ENCODE measurements around the gene DENND4B. TPM values are rescaled to one million over a fixed set of nuclear protein-coding genes. Genes with fewer than 3 reads are reported as not detected.

DENND4B gene
- total and polyA plus RNA-seq, 9 of the 15 experiments (the other 6 are each of a cell fraction or from before 2014, with no cell fraction given): 9.5 to 80.5 (median 23.1) TPM

GRCh38 chr1:153990468-153991150 is 44.1 kb upstream of the DENND4B start, which contains the start of gene RPS27 (continued):
- TF ChIP-seq CHAMP1 (IDR thresholded peaks at IDR 0.05) (peak; percentile 61; the same call in 1 of the 2 replicates), FOXJ2 (tag; IDR thresholded peaks at IDR 0.05) (peak; percentile 10; the same call in 1 of the 2 replicates), DACH1 (IDR thresholded peaks at IDR 0.05; ENCODE audit: partially characterized antibody) (no peak), ZNF507 (tag; conservative IDR thresholded peaks at IDR 0.05) (no peak), ZBTB12 (CRISPR knock-in tag; IDR thresholded peaks at IDR 0.05) (peak; percentile 86), ZNF133 (CRISPR knock-in tag; IDR thresholded peaks at IDR 0.05) (no peak), ZNF512 (tag; IDR thresholded peaks at IDR 0.05) (no peak), ZBTB34 (CRISPR knock-in tag; IDR thresholded peaks at IDR 0.05) (no peak), RFX7 (CRISPR knock-in tag; IDR thresholded peaks at IDR 0.05) (no peak), HMBOX1 (IDR thresholded peaks at IDR 0.05) (no peak), RREB1 (CRISPR knock-in tag; IDR thresholded peaks at IDR 0.05) (no peak), ZNF785 (CRISPR knock-in tag; IDR thresholded peaks at IDR 0.05) (no peak), ZNF134 (CRISPR knock-in tag; conservative IDR thresholded peaks at IDR 0.05) (no peak)

Data from K562 (cell line).